Lower lobe of right lung (tissue), 2 donors: Measurements from ENCODE around the gene METTL22. TPM values are rescaled to one million over a fixed set of nuclear protein-coding genes. Genes with fewer than 3 reads are reported as not detected.

ENCODE experiments used
- ATAC-seq, 2 donors: fragments of 200-7000 bp; cut with Tn5 transposase; one replicate each; pipeline ENCODE4 v1.9.1; 2020 to 2022; ENCODE audit warnings: mild to moderate bottlenecking in 2 of 2, moderate library complexity in 2 of 2
- DNase-seq: peaks from one replicate; pipeline ENCODE4 v3.0.0-alpha.2; 2020
- H3K27ac ChIP-seq: fragments of 200-600 bp; one replicate; pipeline ENCODE4 v1.8.0; 2022
- H3K27me3 ChIP-seq: fragments of 200-600 bp; one replicate; pipeline ENCODE4 v1.8.0; 2022; ENCODE audit warnings: low read depth
- H3K36me3 ChIP-seq: fragments of 200-600 bp; one replicate; pipeline ENCODE4 v1.8.0; 2022; ENCODE audit warnings: mild to moderate bottlenecking
- H3K4me1 ChIP-seq: fragments of 200-600 bp; one replicate; pipeline ENCODE4 v1.8.0; 2022
- H3K4me3 ChIP-seq: fragments of 200-600 bp; one replicate; pipeline ENCODE4 v1.8.0; 2022; ENCODE audit warnings: mild to moderate bottlenecking
- H3K9me3 ChIP-seq: fragments of 200-600 bp; one replicate; pipeline ENCODE4 v1.8.0; 2022
- intact Hi-C: fragments of 100-400 bp; cut with DNase I; formaldehyde crosslinking; loops from one replicate; pipeline ENCODE4 v1.11.0; 2022
- total RNA-seq: library from RNA; stranded (reverse); fragmentation: NEBNext Ultra II Directional; extraction: Animal tissue kit (Norgen Biotek cat#: 25700); gene quantifications from one replicate; pipeline ENCODE4 v1.2.1, GENCODE V29; 2021
- TF ChIP-seq, protein P1 (sequence below): fragments of 200-600 bp; IDR thresholded peaks from one replicate; pipeline ENCODE4 v1.8.0; 2022; ENCODE audit warnings: antibody characterized with exemption, mild to moderate bottlenecking
- donor health status: DM: no; HTN: yes; CAD: no; lungs with severe emphysema.

Gene METTL22
- total RNA-seq, 1 donor from 2014 or later: 43.5 TPM

DNA sequence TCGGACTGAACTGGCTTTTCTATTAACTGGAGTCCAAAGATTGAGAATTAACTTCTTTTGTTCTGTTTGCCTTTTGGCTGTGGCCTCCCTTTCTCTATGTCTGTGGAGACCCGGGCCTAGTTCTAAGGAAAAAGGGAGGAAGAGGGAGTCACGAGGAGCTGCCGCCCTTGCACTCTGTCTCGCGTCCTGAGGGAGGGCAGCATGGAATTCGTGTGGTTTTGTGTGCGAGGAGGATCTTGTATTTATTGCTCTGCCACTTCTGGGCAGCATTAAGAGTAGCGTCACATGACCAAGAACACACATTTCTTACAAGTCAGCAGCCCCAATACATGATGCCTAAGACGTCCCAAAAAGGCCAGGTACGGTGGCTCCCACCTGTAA lies 23.6 kb downstream of the METTL22 start:
- H3K27ac ChIP-seq: peak overlapping the region; percentile 78
- intact Hi-C loops: no loop called here
- peaks cover 77% of the 10 kb centered on the region for H3K36me3 ChIP-seq
- DNase-seq (no peak), ATAC-seq (peak; percentile 14 to 25)
- TF ChIP-seq, protein P1, sequence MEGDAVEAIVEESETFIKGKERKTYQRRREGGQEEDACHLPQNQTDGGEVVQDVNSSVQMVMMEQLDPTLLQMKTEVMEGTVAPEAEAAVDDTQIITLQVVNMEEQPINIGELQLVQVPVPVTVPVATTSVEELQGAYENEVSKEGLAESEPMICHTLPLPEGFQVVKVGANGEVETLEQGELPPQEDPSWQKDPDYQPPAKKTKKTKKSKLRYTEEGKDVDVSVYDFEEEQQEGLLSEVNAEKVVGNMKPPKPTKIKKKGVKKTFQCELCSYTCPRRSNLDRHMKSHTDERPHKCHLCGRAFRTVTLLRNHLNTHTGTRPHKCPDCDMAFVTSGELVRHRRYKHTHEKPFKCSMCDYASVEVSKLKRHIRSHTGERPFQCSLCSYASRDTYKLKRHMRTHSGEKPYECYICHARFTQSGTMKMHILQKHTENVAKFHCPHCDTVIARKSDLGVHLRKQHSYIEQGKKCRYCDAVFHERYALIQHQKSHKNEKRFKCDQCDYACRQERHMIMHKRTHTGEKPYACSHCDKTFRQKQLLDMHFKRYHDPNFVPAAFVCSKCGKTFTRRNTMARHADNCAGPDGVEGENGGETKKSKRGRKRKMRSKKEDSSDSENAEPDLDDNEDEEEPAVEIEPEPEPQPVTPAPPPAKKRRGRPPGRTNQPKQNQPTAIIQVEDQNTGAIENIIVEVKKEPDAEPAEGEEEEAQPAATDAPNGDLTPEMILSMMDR: no peak
- no peaks in the 10 kb centered on the region for H3K9me3 ChIP-seq
- H3K27me3 ChIP-seq: no peaks in the 10 kb centered on the region
- H3K4me3 ChIP-seq: peak overlapping the region; percentile 28
- no peaks in the 10 kb centered on the region for H3K4me1 ChIP-seq

DNA sequence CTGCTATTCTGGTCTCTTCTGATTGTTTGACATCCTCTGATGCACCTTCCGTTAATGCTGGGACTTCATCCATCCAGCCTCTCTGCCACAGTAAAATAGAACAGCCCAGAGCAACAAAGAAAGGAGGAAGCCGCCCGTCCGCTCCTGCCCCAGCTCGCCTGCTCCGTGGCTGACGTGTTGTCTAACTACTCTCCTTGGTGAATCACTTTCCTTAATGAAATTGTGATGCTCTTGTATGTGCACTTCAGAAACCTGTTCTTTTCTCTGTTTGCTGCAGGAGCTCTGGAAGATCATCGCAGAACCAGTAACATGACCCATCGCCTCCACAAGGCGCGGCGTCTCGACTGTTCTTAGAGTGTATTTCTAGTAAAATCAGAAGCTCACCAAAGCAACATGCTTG lies 24.3 kb downstream of the METTL22 start:
- no peaks in the 10 kb centered on the region for H3K9me3 ChIP-seq
- intact Hi-C loops: no loop called here
- peaks cover 76% of the 10 kb centered on the region for H3K36me3 ChIP-seq
- ATAC-seq (no peak), DNase-seq (no peak)
- no peaks in the 10 kb centered on the region for H3K4me1 ChIP-seq
- no peaks in the 10 kb centered on the region for H3K27me3 ChIP-seq
- no peak overlapping the region for H3K27ac ChIP-seq
- H3K4me3 ChIP-seq: no peak overlapping the region
- TF ChIP-seq, protein P1: no peak

DNA sequence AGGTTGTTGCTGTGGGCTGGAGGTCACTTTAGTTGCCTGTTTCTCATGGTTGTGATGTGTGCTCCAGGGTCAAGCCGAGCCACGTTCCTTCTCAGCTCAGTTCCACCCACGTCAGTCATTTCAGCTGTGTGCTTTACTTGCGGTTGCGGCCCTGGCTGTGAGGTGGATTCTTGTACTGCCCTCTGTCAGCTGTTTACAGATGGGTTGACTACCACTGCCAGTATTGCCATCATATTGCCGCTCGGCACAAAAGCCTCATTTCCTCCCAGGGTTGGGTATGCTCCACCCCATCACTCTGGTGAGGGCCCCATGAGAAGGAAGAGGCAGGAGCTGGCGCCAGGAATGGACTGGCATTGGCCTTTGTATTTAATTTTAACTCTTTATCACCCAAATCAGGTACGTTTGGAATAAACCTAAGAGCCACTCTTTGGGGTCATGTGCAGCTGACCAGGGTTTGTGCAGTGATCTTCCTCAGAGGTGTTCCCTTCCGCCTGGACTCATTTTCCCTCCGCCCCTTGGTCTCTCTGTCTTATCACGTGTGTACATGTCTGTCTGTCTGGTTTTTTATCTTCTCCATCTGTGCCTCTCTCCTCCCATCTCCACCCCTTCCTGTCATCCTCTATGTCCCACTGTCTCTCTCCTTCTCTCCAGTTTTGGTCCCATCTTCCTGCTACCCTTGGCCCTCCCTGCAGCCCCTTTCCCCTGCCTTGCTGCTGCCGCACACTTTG lies 25.0 kb downstream of the METTL22 start:
- peaks cover 70% of the 10 kb centered on the region for H3K36me3 ChIP-seq
- intact Hi-C loops: no loop called here
- DNase-seq (no peak), ATAC-seq (no peak)
- H3K27ac ChIP-seq: no peak overlapping the region
- TF ChIP-seq, protein P1: no peak
- no peaks in the 10 kb centered on the region for H3K9me3 ChIP-seq
- no peaks in the 10 kb centered on the region for H3K27me3 ChIP-seq
- H3K4me1 ChIP-seq: no peaks in the 10 kb centered on the region
- H3K4me3 ChIP-seq: no peak overlapping the region

DNA sequence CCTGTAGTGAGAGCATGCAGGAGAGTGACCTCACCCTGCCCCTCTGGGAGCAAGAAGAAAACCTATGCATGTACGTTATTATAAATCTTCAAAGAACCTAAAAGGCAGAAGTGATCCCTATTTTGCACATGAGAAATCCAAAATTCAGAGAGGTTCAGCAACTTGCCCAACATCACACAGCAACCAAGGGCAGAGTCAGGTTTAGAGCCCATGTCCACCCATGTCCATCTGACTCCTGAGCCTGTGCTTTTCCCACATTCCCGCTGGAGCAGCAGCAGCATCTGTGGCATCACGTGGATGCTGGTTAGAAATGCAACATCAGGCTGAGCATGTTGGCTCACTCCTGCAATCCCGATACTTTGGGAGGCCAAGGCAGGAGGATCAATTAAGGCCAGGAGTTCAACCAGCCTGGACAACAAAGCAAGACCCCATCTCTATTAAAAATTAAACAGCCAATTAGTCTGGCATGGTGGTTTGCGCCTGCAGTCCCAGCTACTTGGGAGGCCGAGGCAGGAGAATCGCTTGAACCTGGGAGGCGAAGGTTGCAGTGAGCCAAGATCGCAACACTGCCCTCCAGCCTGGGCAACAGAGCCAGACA lies 26.3 kb downstream of the METTL22 start:
- Histone ChIP-seq H3K4me3 (no peak overlapping the region), H3K36me3 (peaks cover 57% of the 10 kb centered on the region), H3K27ac (no peak overlapping the region), H3K27me3 (no peaks in the 10 kb centered on the region), H3K9me3 (no peaks in the 10 kb centered on the region), H3K4me1 (no peaks in the 10 kb centered on the region)
- intact Hi-C loops: no loop called here
- TF ChIP-seq, protein P1: no peak
- ATAC-seq (no peak), DNase-seq (no peak)

DNA sequence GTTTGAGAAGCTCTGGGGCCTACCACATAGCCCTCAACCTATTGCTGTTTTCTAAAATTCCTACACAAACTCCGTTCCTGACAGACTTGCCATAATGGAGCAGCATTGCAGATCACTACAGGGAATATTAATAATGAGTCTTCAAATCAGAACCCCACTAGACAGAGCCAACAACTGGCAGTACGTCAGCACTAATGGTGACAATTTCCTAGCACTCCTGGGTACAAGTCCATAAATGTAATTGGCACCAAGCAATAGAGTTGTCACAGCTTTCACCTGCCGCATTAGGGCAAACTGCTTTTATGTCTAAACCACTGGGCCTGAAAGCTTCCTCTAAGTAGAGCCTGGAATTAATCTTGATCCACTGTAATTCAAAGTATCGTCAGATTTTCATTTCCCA lies 27.4 kb downstream of the METTL22 start:
- no peaks in the 10 kb centered on the region for H3K27me3 ChIP-seq
- H3K27ac ChIP-seq: no peak overlapping the region

More for the DNA sequence above, 27.4 kb downstream of the METTL22 start:
- no peak for DNase-seq
- H3K36me3 ChIP-seq: peaks cover 47% of the 10 kb centered on the region
- H3K4me1 ChIP-seq: no peaks in the 10 kb centered on the region
- no peak for ATAC-seq
- intact Hi-C loops: no loop called here
- H3K4me3 ChIP-seq: no peak overlapping the region
- no peaks in the 10 kb centered on the region for H3K9me3 ChIP-seq
- TF ChIP-seq, protein P1: no peak
